GM23338 (cell line): Measurements from ENCODE around the gene MALRD1. TPM values are rescaled to one million over a fixed set of nuclear protein-coding genes. Genes with fewer than 3 reads are reported as not detected.

Experiments used
- ATAC-seq: fragments of 200-7000 bp; cut with Tn5 transposase; 3 replicates; pipeline ENCODE4 v1.9.1; 2020
- DNase-seq: peaks from one replicate; pipeline ENCODE4 v3.0.0-alpha.2; 2015; ENCODE audit warnings: low spot score
- H2AFZ ChIP-seq: fragments of 200-600 bp; sonication (generic); 2 replicates; pipeline ENCODE4 v1.8.0; 2016; ENCODE audit warnings: antibody characterized with exemption, mild to moderate bottlenecking, moderate library complexity
- H3F3A ChIP-seq: fragments of 200-600 bp; sonication (generic); replicated peaks from 2 replicates; pipeline ENCODE4 v1.8.0; 2017; ENCODE audit warnings: antibody characterized with exemption, mixed run types, low read depth
- H3K27ac ChIP-seq: fragments of 200-600 bp; sonication (generic); 2 replicates; pipeline ENCODE4 v1.6.1; 2016; ENCODE audit warnings: low read depth
- H3K27me3 ChIP-seq: fragments of 200-600 bp; sonication (generic); 2 replicates; pipeline ENCODE4 v1.8.0; 2016; ENCODE audit warnings: mild to moderate bottlenecking, mixed run types, moderate library complexity; ENCODE audit not compliant: insufficient read depth
- H3K36me3 ChIP-seq: fragments of 200-600 bp; sonication (generic); 2 replicates; pipeline ENCODE4 v1.8.0; 2016; ENCODE audit warnings: mild to moderate bottlenecking; ENCODE audit not compliant: insufficient read depth
- H3K4me1 ChIP-seq: fragments of 200-600 bp; sonication (generic); 2 replicates; pipeline ENCODE4 v1.8.0; 2016; ENCODE audit warnings: mild to moderate bottlenecking, moderate library complexity; ENCODE audit not compliant: insufficient read depth
- H3K4me2 ChIP-seq: fragments of 200-600 bp; sonication (generic); 2 replicates; pipeline ENCODE4 v1.7.1; 2017; ENCODE audit warnings: mixed run types
- H3K4me3 ChIP-seq: fragments of 200-600 bp; sonication (generic); 2 replicates; pipeline ENCODE4 v1.6.1; 2016; ENCODE audit warnings: mixed run types
- H3K79me2 ChIP-seq: fragments of 200-600 bp; sonication (generic); replicated peaks from 2 replicates; pipeline ENCODE4 v1.8.0; 2017; ENCODE audit warnings: mild to moderate bottlenecking; ENCODE audit not compliant: insufficient read depth
- H3K9me2 ChIP-seq: fragments of 200-600 bp; sonication (generic); 2 replicates; pipeline ENCODE4 v1.8.0; 2017; ENCODE audit not compliant: insufficient read depth
- H4K20me1 ChIP-seq: fragments of 200-600 bp; sonication (generic); replicated peaks from 2 replicates; pipeline ENCODE4 v1.8.0; 2017; ENCODE audit warnings: mild to moderate bottlenecking; ENCODE audit not compliant: insufficient read depth
- H3K27ac Mint-ChIP-seq: 2 replicates; pipeline ENCODE4 v1.8.0; 2020; ENCODE audit warnings: inconsistent platforms, mild to moderate bottlenecking, moderate library complexity, mixed read lengths
- H3K27me3 Mint-ChIP-seq: 3 replicates; pipeline ENCODE4 v1.8.0; 2022; ENCODE audit warnings: low read depth, mild to moderate bottlenecking, moderate library complexity, mixed read lengths, inconsistent platforms; ENCODE audit not compliant: insufficient read depth, poor library complexity
- H3K36me3 Mint-ChIP-seq: 3 replicates; pipeline ENCODE4 v1.8.0; 2021; ENCODE audit warnings: low read depth, mild to moderate bottlenecking, inconsistent platforms, moderate library complexity, mixed read lengths
- H3K4me1 Mint-ChIP-seq: 3 replicates; pipeline ENCODE4 v1.8.0; 2020; ENCODE audit warnings: mild to moderate bottlenecking, inconsistent platforms, mixed read lengths
- H3K4me3 Mint-ChIP-seq: 3 replicates; pipeline ENCODE4 v1.8.0; 2021; ENCODE audit warnings: moderate library complexity, mild to moderate bottlenecking, inconsistent platforms, mixed read lengths
- H3K9me3 Mint-ChIP-seq: 3 replicates; pipeline ENCODE4 v1.8.0; 2020; ENCODE audit warnings: moderate library complexity, mild to moderate bottlenecking, inconsistent platforms, mixed read lengths
- CTCF ChIP-seq, 2 experiments: fragments of 200-600 bp in 1 of 2; sonication (generic) in 1 of 2; conservative IDR thresholded peaks; 2 replicates each; pipeline versions ENCODE4 v1.5.1 to v1.6.1; 2016 to 2017; ENCODE audit warnings: antibody characterized with exemption in 2 of 2, low read depth in 2 of 2, mild to moderate bottlenecking in 2 of 2, moderate library complexity in 1 of 2
- ETS1 ChIP-seq: IDR thresholded peaks from 2 replicates; pipeline ENCODE4 v1.6.1; 2016; ENCODE audit warnings: antibody characterized with exemption
- EZH2 ChIP-seq: fragments of 200-600 bp; sonication (generic); IDR thresholded peaks from one replicate; pipeline ENCODE4 v1.8.0; 2017; ENCODE audit warnings: antibody characterized with exemption, mild to moderate bottlenecking, low read depth; ENCODE audit not compliant: unreplicated experiment
- EZH2phosphoT487 ChIP-seq: fragments of 200-600 bp; sonication (generic); IDR thresholded peaks from one replicate; pipeline ENCODE4 v1.8.1; 2018; ENCODE audit warnings: antibody characterized with exemption; ENCODE audit not compliant: unreplicated experiment
- NANOG ChIP-seq: IDR thresholded peaks from 2 replicates; pipeline ENCODE4 v1.6.1; 2016; ENCODE audit warnings: antibody characterized with exemption, borderline replicate concordance
- POLR2AphosphoS5 ChIP-seq: IDR thresholded peaks from 2 replicates; pipeline ENCODE4 v1.6.1; 2016; ENCODE audit warnings: antibody characterized with exemption, low read depth
- REST ChIP-seq: IDR thresholded peaks from one replicate; pipeline ENCODE4 v1.6.1; 2018; ENCODE audit warnings: antibody characterized with exemption; ENCODE audit not compliant: unreplicated experiment
- STAT1 ChIP-seq: IDR thresholded peaks from one replicate; pipeline ENCODE4 v1.6.1; 2016; ENCODE audit warnings: antibody characterized with exemption; ENCODE audit not compliant: unreplicated experiment
- polyA plus RNA-seq: library from polyadenylated mRNA; unstranded; fragments of >200 nt; fragmentation: Nextera tagmentation; extraction: Ambion mirVana; gene quantifications from 2 replicates; pipeline ENCODE4 v1.2.1, GENCODE V29; 2016
- total RNA-seq: library from RNA; depleted of rRNA; stranded (reverse); fragments of >200 nt; shearing (Covaris generic); gene quantifications from 2 replicates; pipeline ENCODE4 v1.2.3, GENCODE V29; 2014

MALRD1 gene
- total and polyA plus RNA-seq, 2 experiments from 2014 or later = 0.42 to 1.9 TPM

GRCh38 chr10:19663344-19663743 lies 614.7 kb downstream of the MALRD1 start:
- Histone ChIP-seq H3K9me2 (no peaks in the 10 kb centered on the region), H3K79me2 (no peaks in the 10 kb centered on the region), H2AFZ (no peak overlapping the region), H4K20me1 (no peaks in the 10 kb centered on the region), H3K4me1 (no peaks in the 10 kb centered on the region), H3K36me3 (no peaks in the 10 kb centered on the region), H3K4me3 (no peak overlapping the region), H3F3A (no peaks in the 10 kb centered on the region), H3K27ac (no peak overlapping the region), H3K27me3 (no peaks in the 10 kb centered on the region), H3K4me2 (no peak overlapping the region)
- ATAC-seq = no peak
- H3K4me3 Mint-ChIP-seq = no peak overlapping the region
- H3K27ac Mint-ChIP-seq = no peak overlapping the region
- H3K27me3 Mint-ChIP-seq = no peaks in the 10 kb centered on the region
- DNase-seq = peak; percentile 13
- H3K9me3 Mint-ChIP-seq = no peaks in the 10 kb centered on the region; the same call in 2 of the 3 replicates
- H3K36me3 Mint-ChIP-seq = no peaks in the 10 kb centered on the region
- H3K4me1 Mint-ChIP-seq = no peaks in the 10 kb centered on the region
- TF ChIP-seq ETS1 (no peak), NANOG (no peak), REST (no peak), CTCF (conservative IDR thresholded peaks at IDR 0.05; ENCODE audit: low read depth in 2 of 2) (peak; percentile 51 to 53)

- Histone ChIP-seq H3K27me3 (no peaks in the 10 kb centered on the region), H3F3A (no peaks in the 10 kb centered on the region), H3K4me1 (no peaks in the 10 kb centered on the region), H2AFZ (no peak overlapping the region), H4K20me1 (no peaks in the 10 kb centered on the region), H3K36me3 (no peaks in the 10 kb centered on the region), H3K27ac (no peak overlapping the region), H3K4me3 (no peak overlapping the region), H3K79me2 (no peaks in the 10 kb centered on the region), H3K4me2 (no peak overlapping the region), H3K9me2 (0 out of 2 replicates have a peak, but pooled peaks cover 3% of the 10 kb centered on the region)
- no peaks in the 10 kb centered on the region for H3K36me3 Mint-ChIP-seq
- DNase-seq (no peak), ATAC-seq (no peak)
- no peaks in the 10 kb centered on the region for H3K27me3 Mint-ChIP-seq
- no peaks in the 10 kb centered on the region for H3K4me1 Mint-ChIP-seq
- H3K4me3 Mint-ChIP-seq = no peak overlapping the region
- no peak overlapping the region for H3K27ac Mint-ChIP-seq
- H3K9me3 Mint-ChIP-seq = no peaks in the 10 kb centered on the region; the same call in 1 of the 3 replicates
- TF ChIP-seq STAT1 (no peak), EZH2 (no peak), POLR2AphosphoS5 (no peak), CTCF (conservative IDR thresholded peaks at IDR 0.05; ENCODE audit: low read depth in 2 of 2) (no peak), EZH2phosphoT487 (no peak)
These were observed 619.5 kb downstream of the MALRD1 start for GRCh38 chr10:19668116-19668515.
